Measurements from ENCODE around the gene SDC4. TPM values are rescaled to one million over a fixed set of nuclear protein-coding genes. Genes with fewer than 3 reads are reported as not detected.

The SDC4 gene
- total RNA-seq, 1 experiment from 2014 or later: 242 TPM

GRCh38 chr20:45305262-45305661 is 43.0 kb downstream of the SDC4 start:
- ChIA-PET POLR2A (no interaction called here), CTCF (interaction anchor here (0.6 to 5.8 kb wide), 8 partner anchors 8 to 508 kb away, joined by 3 to 59 read pairs (median 4); no protein-coding TSS in a partner anchor)
- peak in 1 of 2 experiments; percentile 47 for DNase-seq
- peaks cover 3% of the 10 kb centered on the region for H3K27me3 Mint-ChIP-seq (ENCODE audit: insufficient read depth, unreplicated experiment)
- Histone ChIP-seq H3K27me3 (replicated peaks; ENCODE audit: control insufficient read depth, insufficient read depth, low read length) (no peaks in the 10 kb centered on the region), H3K4me3 (ENCODE audit: low read depth, low read length) (no peak overlapping the region), H3K36me3 (ENCODE audit: control insufficient read depth, insufficient read depth, low read length) (no peaks in the 10 kb centered on the region), H3K4me1 (no peaks in the 10 kb centered on the region), H3K9me3 (no peaks in the 10 kb centered on the region)
- TF ChIP-seq CTCF (IDR thresholded peaks at IDR 0.05; ENCODE audit: insufficient read depth in 1 of 2, low read depth in 1 of 2, low read length in 1 of 2, severe bottlenecking in 1 of 2, unreplicated experiment in 1 of 2): peak in 1 of 2 experiments; percentile 12
- BruUV-seq (replicated peaks): no TSS peak
- intact Hi-C loops (cut with micrococcal nuclease; ENCODE audit: unreplicated experiment): no loop called here
- no peaks in the 10 kb centered on the region for H3K9me3 Mint-ChIP-seq (ENCODE audit: unreplicated experiment)
- no peaks in the 10 kb centered on the region for H3K36me3 Mint-ChIP-seq (ENCODE audit: insufficient read depth, unreplicated experiment)
- no peaks in the 10 kb centered on the region for H3K4me1 Mint-ChIP-seq (ENCODE audit: low read depth, unreplicated experiment)
- H3K4me3 Mint-ChIP-seq (ENCODE audit: unreplicated experiment): no peak overlapping the region
- no peak overlapping the region for H3K27ac Mint-ChIP-seq (ENCODE audit: unreplicated experiment)

GRCh38 chr20:45304464-45304999 is 43.7 kb downstream of the SDC4 start:
- TF ChIP-seq CTCF (IDR thresholded peaks at IDR 0.05; ENCODE audit: insufficient read depth in 1 of 2, low read depth in 1 of 2, low read length in 1 of 2, severe bottlenecking in 1 of 2, unreplicated experiment in 1 of 2): no peak
- Mint-ChIP-seq H3K27ac (ENCODE audit: unreplicated experiment) (no peak overlapping the region), H3K4me1 (ENCODE audit: low read depth, unreplicated experiment) (no peaks in the 10 kb centered on the region), H3K36me3 (ENCODE audit: insufficient read depth, unreplicated experiment) (no peaks in the 10 kb centered on the region), H3K9me3 (ENCODE audit: unreplicated experiment) (no peaks in the 10 kb centered on the region), H3K27me3 (ENCODE audit: insufficient read depth, unreplicated experiment) (peaks cover 3% of the 10 kb centered on the region), H3K4me3 (ENCODE audit: unreplicated experiment) (no peak overlapping the region)
- Histone ChIP-seq H3K27me3 (replicated peaks; ENCODE audit: control insufficient read depth, insufficient read depth, low read length) (no peaks in the 10 kb centered on the region), H3K4me3 (ENCODE audit: low read depth, low read length) (no peak overlapping the region), H3K36me3 (ENCODE audit: control insufficient read depth, insufficient read depth, low read length) (no peaks in the 10 kb centered on the region), H3K4me1 (no peaks in the 10 kb centered on the region), H3K9me3 (no peaks in the 10 kb centered on the region)
- ChIA-PET POLR2A (no interaction called here), CTCF (interaction anchor here (0.8 to 5.8 kb wide), 2 partner anchors 12 to 14 kb away, joined by 4 to 59 read pairs; no protein-coding TSS in a partner anchor)
- no TSS peak for BruUV-seq (replicated peaks)
- no peak for DNase-seq
- intact Hi-C loops (cut with micrococcal nuclease; ENCODE audit: unreplicated experiment): no loop called here

DNA sequence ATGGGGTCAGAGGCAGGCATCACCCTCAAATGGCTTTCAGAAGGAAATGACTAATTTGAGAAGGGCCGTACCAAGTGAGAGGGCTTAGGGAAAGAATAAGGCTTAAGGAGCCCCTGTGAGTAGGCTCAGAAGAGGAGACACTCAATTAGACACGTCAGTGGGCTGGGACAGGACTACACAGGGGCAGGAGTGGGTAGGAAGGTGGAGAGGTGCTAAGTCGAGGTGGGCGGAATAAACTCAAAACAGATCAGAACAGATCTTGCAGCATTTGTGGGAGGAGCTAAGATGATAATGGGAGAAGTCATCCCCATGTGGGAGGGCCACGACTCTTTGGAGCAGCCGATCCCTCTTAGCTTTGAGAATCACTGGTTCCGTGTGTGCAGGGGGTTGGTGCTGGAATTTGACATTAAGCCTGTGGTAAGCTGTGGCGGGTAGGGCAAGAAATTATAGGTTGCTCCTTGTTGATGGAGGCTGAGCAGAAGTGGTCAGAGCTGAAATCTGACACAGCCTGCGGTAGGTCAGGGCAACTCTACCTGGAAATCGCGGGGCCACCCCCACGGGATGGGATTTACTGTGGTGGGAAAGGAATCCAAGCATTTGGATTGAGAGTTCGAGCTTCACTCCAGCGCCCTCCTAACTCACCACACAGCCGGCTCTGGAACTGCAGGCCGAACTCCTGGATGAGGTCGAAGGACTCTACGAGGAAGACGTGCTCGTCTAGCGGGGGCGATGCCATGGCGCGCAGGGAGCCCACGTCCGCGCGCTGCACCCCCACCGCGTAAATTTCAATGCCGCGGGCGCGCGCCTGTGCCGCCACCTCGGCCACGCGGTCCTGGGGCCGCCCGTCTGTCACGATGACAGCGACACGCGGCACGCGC is 44.4 kb downstream of the SDC4 start:
- ChIA-PET CTCF (interaction anchor here (0.6 to 5.8 kb wide), 6 partner anchors 8 to 785 kb away, joined by 3 to 59 read pairs (median 4); no protein-coding TSS in a partner anchor), POLR2A (no interaction called here)
- H3K27me3 ChIP-seq (replicated peaks; ENCODE audit: control insufficient read depth, insufficient read depth, low read length): no peaks in the 10 kb centered on the region
- Mint-ChIP-seq H3K4me3 (ENCODE audit: unreplicated experiment) (no peak overlapping the region), H3K27me3 (ENCODE audit: insufficient read depth, unreplicated experiment) (peaks cover 5% of the 10 kb centered on the region), H3K4me1 (ENCODE audit: low read depth, unreplicated experiment) (no peaks in the 10 kb centered on the region), H3K9me3 (ENCODE audit: unreplicated experiment) (no peaks in the 10 kb centered on the region), H3K36me3 (ENCODE audit: insufficient read depth, unreplicated experiment) (no peaks in the 10 kb centered on the region), H3K27ac (ENCODE audit: unreplicated experiment) (no peak overlapping the region)
- H3K9me3 ChIP-seq: no peaks in the 10 kb centered on the region
- H3K4me1 ChIP-seq: no peaks in the 10 kb centered on the region
- TF ChIP-seq CTCF (IDR thresholded peaks at IDR 0.05; ENCODE audit: insufficient read depth in 1 of 2, low read depth in 1 of 2, low read length in 1 of 2, severe bottlenecking in 1 of 2, unreplicated experiment in 1 of 2): no peak
- no peaks in the 10 kb centered on the region for H3K36me3 ChIP-seq (ENCODE audit: control insufficient read depth, insufficient read depth, low read length)
- no TSS peak for BruUV-seq (replicated peaks)
- no peak overlapping the region for H3K4me3 ChIP-seq (ENCODE audit: low read depth, low read length)
- no peak for DNase-seq
- intact Hi-C loops (cut with micrococcal nuclease; ENCODE audit: unreplicated experiment): no loop called here

Measured in Caco-2 (cell line).